ENCODE data around the gene HDAC4. TPM values are rescaled to one million over a fixed set of nuclear protein-coding genes. Genes with fewer than 3 reads are reported as not detected.

Gene HDAC4
- total and polyA plus RNA-seq, 12 donors, result 3.7 to 40.0 (median 25.5) TPM

GRCh38 chr2:239122421-239123110 lies 278.3 kb downstream of the HDAC4 start:
- Histone ChIP-seq H3K4me3 (no peak overlapping the region), H3K9me3 (no peaks in the 10 kb centered on the region), H3K27ac (peak overlapping the region in 7 of 10 donors; percentile 33 to 81 (median 61)), H3K36me3 (peaks cover 0 to 60% (median 25%) of the 10 kb centered on the region in 9 donors), H3K4me1 (peaks cover 0 to 24% (median 14%) of the 10 kb centered on the region in 9 donors), H3K27me3 (no peaks in the 10 kb centered on the region)
- intact Hi-C loops (cut with DNase I), result loop anchor here in 1 of 10 donors (10.0 kb wide), 1 partner anchor 282 kb away; the partner anchor contains the start of gene HDAC4
- TF ChIP-seq CTCF (IDR thresholded peaks at IDR 0.05), result no peak
- ATAC-seq, result no peak
- 86 to 87% methylated on average over 20 of the region's 20 CpGs for WGBS, 2 donors
- DNase-seq, result peak in 1 of 2 donors; percentile 3

- intact Hi-C loops (cut with DNase I), result loop anchor here in 1 of 10 donors (10.0 kb wide), 1 partner anchor 283 kb away; the partner anchor contains the start of gene HDAC4
- 59 to 65% methylated on average over 16 of the region's 16 CpGs for WGBS, 2 donors
- peak; percentile 36 to 46 for DNase-seq
Measured at GRCh38 chr2:239121600-239122012, 279.2 kb downstream of the HDAC4 start.

GRCh38 chr2:239120664-239121063 lies 280.2 kb downstream of the HDAC4 start:
- no peaks in the 10 kb centered on the region for H3K27me3 ChIP-seq
- peaks cover 0 to 20% (median 10%) of the 10 kb centered on the region in 9 donors for H3K4me1 ChIP-seq
- intact Hi-C loops (cut with DNase I), result loop anchor here in 1 of 10 donors (10.0 kb wide), 1 partner anchor 284 kb away; the partner anchor contains the start of gene HDAC4
- no peak overlapping the region for H3K4me3 ChIP-seq
- ATAC-seq, result peak in 5 of 8 donors; percentile 34 to 75 (median 54)
- peak; percentile 11 to 37 for DNase-seq
- no peak for TF ChIP-seq CTCF (IDR thresholded peaks at IDR 0.05)
- H3K9me3 ChIP-seq, result no peaks in the 10 kb centered on the region
- peak overlapping the region in 9 of 10 donors; percentile 33 to 81 (median 71) for H3K27ac ChIP-seq
- H3K36me3 ChIP-seq, result peaks cover 0 to 47% (median 9%) of the 10 kb centered on the region in 9 donors
- WGBS, 2 donors, result 52 to 55% methylated on average over 4 of the region's 4 CpGs

More at GRCh38 chr2:239121600-239122012, 279.2 kb downstream of the HDAC4 start:
- Histone ChIP-seq H3K9me3 (no peaks in the 10 kb centered on the region), H3K27ac (peak overlapping the region in 9 of 10 donors; percentile 33 to 81 (median 71)), H3K4me3 (no peak overlapping the region), H3K4me1 (peaks cover 0 to 20% (median 10%) of the 10 kb centered on the region in 9 donors), H3K36me3 (peaks cover 0 to 55% (median 18%) of the 10 kb centered on the region in 9 donors), H3K27me3 (no peaks in the 10 kb centered on the region)
- ATAC-seq, result peak; percentile 30 to 84 (median 68)
- no peak for TF ChIP-seq CTCF (IDR thresholded peaks at IDR 0.05)

- TF ChIP-seq CTCF (IDR thresholded peaks at IDR 0.05), result no peak
- WGBS, 2 donors, result 89 to 90% methylated on average over 21 of the region's 21 CpGs
- peaks cover 0 to 47% (median 0%) of the 10 kb centered on the region in 9 donors for H3K36me3 ChIP-seq
- H3K27ac ChIP-seq, result peak overlapping the region in 2 of 10 donors; percentile 2 to 28
- peaks cover 0 to 25% (median 17%) of the 10 kb centered on the region in 9 donors for H3K4me1 ChIP-seq
- intact Hi-C loops (cut with DNase I), result loop anchor here in 1 of 10 donors (10.0 kb wide), 1 partner anchor 285 kb away; the partner anchor contains the start of gene HDAC4
- peak in 1 of 2 donors; percentile 8 for DNase-seq
- H3K27me3 ChIP-seq, result no peaks in the 10 kb centered on the region
- no peak for ATAC-seq
- H3K9me3 ChIP-seq, result no peaks in the 10 kb centered on the region
- no peak overlapping the region for H3K4me3 ChIP-seq
Measured at GRCh38 chr2:239119346-239120126, 281.3 kb downstream of the HDAC4 start.
